Activated naive CD4-positive, alpha-beta T cell treated with anti-CD3 and anti-CD28 coated beads, Interleukin-2, amount 10 ng/mL, durations not matched to agents 7 days and 5 days (primary cell): Measurements from ENCODE around the gene CDK5R2.
A peak's percentile ranks its signal among the peaks of the same experiment; 100 is the strongest.

ENCODE experiments used
- CTCF ChIA-PET: fragments of 350-600 bp; sonication (Branson Sonifier 250); formaldehyde crosslinking; loops from one replicate; lab custom pipeline; 2021; ENCODE audit warnings: antibody characterized with exemption; lab: Charles Lee
- DNase-seq: peaks from one replicate; pipeline ENCODE4 v3.0.0-alpha.2; 2020
- H3K27ac Mint-ChIP-seq: one replicate; pipeline ENCODE4 v1.8.0; 2021; ENCODE audit warnings: mild to moderate bottlenecking, moderate library complexity, mixed read lengths
- H3K27me3 Mint-ChIP-seq: one replicate; pipeline ENCODE4 v1.8.0; 2021; ENCODE audit warnings: mild to moderate bottlenecking, mixed read lengths
- H3K36me3 Mint-ChIP-seq: one replicate; pipeline ENCODE4 v1.8.0; 2021; ENCODE audit warnings: mixed read lengths
- H3K4me1 Mint-ChIP-seq: one replicate; pipeline ENCODE4 v1.8.0; 2021; ENCODE audit warnings: mixed read lengths
- H3K4me3 Mint-ChIP-seq: one replicate; pipeline ENCODE4 v1.8.0; 2021; ENCODE audit warnings: mild to moderate bottlenecking, moderate library complexity, mixed read lengths
- H3K9me3 Mint-ChIP-seq: one replicate; pipeline ENCODE4 v1.8.0; 2021; ENCODE audit warnings: mixed read lengths

The CDK5R2 gene

GRCh38 chr2:218979846-218980734, 20.6 kb downstream of the CDK5R2 start:
- peaks cover 4% of the 10 kb centered on the region for H3K36me3 Mint-ChIP-seq
- peak overlapping the region; percentile 50 for H3K4me3 Mint-ChIP-seq
- DNase-seq = peak; percentile 87
- H3K27me3 Mint-ChIP-seq = peaks cover 92% of the 10 kb centered on the region
- CTCF ChIA-PET = interaction anchor here (0.6 to 1.9 kb wide), 29 partner anchors 10 to 177 kb away, joined by 3 to 13 read pairs (median 4); partner anchors contain the start of genes CDK5R2, CFAP65 and CRYBA2
- H3K9me3 Mint-ChIP-seq = no peaks in the 10 kb centered on the region
- no peak overlapping the region for H3K27ac Mint-ChIP-seq
- peaks cover 26% of the 10 kb centered on the region for H3K4me1 Mint-ChIP-seq

DNA sequence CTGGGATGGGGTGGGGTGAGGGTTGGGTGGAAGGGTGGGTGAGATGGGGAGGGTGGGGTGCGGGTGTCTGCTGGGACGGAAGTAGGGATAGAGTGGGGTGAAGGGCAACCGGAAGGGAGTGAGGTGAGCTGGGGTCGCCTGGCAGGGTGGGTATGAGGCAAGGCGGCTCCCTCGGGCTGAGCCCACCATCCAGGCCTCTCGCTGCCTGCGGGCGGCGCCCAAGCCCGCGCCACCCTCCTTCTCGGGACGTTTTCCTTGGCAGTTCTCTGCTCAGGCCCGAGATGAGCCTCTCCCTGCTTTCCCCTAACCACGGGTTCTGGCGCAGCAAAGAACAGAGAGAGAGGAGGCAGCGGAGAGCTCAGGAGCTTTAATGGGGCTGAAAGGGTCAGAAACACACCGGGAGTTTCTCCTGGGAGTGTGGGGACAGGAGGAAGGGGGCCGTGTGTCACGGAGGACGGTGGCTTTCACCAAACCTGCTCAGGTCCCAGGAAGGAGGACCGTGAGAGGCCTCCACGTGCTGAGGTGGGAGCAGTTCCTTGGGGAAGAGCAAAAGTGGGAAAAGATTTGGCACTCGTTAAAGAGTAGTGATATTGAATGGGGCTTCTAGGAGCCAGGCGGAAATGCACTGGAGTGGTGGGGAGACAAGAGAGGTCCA, 21.4 kb downstream of the CDK5R2 start:
- DNase-seq = no peak
- H3K4me1 Mint-ChIP-seq = peaks cover 28% of the 10 kb centered on the region
- H3K27ac Mint-ChIP-seq = peak overlapping the region; percentile 7
- H3K27me3 Mint-ChIP-seq = peaks cover 94% of the 10 kb centered on the region
- peaks cover 4% of the 10 kb centered on the region for H3K36me3 Mint-ChIP-seq
- CTCF ChIA-PET = interaction anchor here (0.6 to 1.9 kb wide), 24 partner anchors 9 to 173 kb away, joined by 3 to 13 read pairs (median 6); partner anchors contain the start of genes CDK5R2, CFAP65 and CRYBA2
- peak overlapping the region; percentile 28 for H3K4me3 Mint-ChIP-seq
- H3K9me3 Mint-ChIP-seq = no peaks in the 10 kb centered on the region

DNA sequence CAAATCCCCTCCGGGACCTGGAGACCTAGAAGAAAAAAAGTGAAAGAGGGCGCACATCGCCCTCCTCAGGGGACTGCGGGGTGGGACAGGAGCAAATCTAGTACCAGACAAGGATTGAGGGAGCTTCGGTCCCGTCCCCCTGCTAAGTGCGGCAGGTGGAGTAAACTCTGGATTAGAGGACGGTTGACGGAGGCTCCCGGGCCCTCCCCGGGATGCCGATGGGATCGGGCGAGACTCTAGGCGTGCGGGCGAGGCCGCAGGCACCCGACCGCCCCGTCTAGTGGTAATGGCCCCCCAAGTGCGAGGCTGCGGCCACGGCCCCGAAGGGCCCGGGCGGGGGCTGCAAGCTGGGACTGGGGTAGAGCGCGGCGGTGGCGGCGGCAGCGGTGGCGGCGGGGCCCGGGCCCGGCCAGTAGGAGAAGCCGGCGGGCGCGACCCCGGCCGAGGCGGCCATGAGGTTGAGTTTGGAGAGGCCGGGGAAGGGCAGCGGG, 22.0 kb downstream of the CDK5R2 start:
- H3K9me3 Mint-ChIP-seq = no peaks in the 10 kb centered on the region
- H3K27ac Mint-ChIP-seq = no peak overlapping the region
- H3K4me1 Mint-ChIP-seq = peaks cover 29% of the 10 kb centered on the region
- no peak for DNase-seq
- CTCF ChIA-PET = interaction anchor here (0.9 to 1.9 kb wide), 10 partner anchors 8 to 518 kb away, joined by 3 to 13 read pairs (median 4); partner anchors contain the start of gene GMPPA
- H3K27me3 Mint-ChIP-seq = peaks cover 96% of the 10 kb centered on the region
- peaks cover 4% of the 10 kb centered on the region for H3K36me3 Mint-ChIP-seq
- peak overlapping the region; percentile 28 for H3K4me3 Mint-ChIP-seq

DNA sequence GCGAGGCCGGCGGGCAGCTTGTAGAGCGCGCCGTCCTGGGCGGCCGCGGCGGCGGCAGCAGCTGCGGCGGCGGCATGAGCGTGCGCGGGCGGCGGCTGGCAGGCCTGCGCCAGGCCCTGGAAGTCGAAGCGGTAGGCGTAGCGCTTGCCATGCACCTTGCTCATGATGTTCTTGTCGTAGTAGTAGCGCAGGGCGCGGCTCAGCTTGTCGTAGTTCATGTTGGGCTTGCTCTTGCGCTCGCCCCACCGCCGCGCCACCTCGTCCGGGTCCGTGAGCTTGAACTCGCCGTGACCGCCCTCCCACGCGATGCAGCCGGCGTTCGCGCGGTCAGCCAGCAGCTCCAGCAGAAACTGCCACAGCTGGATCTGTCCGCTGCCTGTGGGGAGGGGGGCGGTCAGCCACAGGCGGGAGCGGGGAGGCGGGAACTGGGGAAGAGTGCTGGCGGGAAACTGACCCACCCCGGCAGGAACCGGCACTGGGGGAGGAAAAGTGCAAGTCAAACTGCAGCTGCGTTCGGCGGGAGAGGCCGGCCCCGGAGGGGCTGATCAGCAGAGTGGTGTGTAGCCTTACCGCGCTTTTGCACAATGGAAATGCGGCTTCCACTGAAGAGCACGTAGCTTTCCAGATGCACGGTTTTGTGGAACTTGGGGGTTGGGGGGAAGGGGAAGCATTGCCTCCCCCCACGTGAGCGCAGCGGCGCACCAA, 22.6 kb downstream of the CDK5R2 start:
- DNase-seq = peak; percentile 40
- H3K27me3 Mint-ChIP-seq = peaks cover 96% of the 10 kb centered on the region
- peaks cover 29% of the 10 kb centered on the region for H3K4me1 Mint-ChIP-seq
- H3K27ac Mint-ChIP-seq = no peak overlapping the region
- peaks cover 4% of the 10 kb centered on the region for H3K36me3 Mint-ChIP-seq
- CTCF ChIA-PET = interaction anchor here (0.6 to 1.9 kb wide), 12 partner anchors 8 to 517 kb away, joined by 3 to 6 read pairs (median 4); partner anchors contain the start of gene GMPPA
- no peak overlapping the region for H3K4me3 Mint-ChIP-seq
- no peaks in the 10 kb centered on the region for H3K9me3 Mint-ChIP-seq

DNA sequence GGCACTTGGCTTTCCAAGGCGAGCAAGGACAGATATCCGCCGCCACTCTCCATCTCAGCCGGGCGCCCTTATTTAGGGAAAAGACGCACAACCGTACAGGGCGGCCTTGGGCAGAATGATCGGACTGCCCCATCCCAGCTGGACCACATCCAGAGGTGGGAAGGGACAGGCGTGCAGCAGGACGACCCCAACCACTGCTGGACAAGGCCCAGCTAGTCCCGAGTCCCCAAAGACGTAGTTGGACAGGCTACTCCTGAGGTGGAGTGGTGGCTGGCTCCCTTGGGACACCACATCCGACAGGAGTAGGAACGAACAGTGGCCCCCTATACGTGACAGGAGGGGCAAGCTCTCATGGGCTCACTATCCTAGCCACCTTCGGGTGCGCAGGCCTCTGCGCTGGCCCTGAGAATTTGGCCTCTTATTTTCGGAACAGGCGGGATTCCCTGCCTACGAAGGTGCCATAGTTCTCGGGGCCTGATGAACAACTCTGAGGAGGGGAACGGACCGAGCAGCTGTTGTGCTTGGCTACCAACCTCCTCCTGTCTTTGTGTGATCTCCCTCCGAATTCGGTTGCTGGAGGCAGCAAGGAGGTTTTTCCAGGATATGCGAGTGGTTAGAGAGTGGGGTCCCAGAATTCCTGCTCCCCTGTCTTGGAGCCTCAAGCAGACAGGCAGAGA, 23.3 kb downstream of the CDK5R2 start:
- peaks cover 96% of the 10 kb centered on the region for H3K27me3 Mint-ChIP-seq
- no peak for DNase-seq
- H3K9me3 Mint-ChIP-seq = no peaks in the 10 kb centered on the region
- CTCF ChIA-PET = interaction anchor here (0.6 to 1.9 kb wide), 9 partner anchors 8 to 167 kb away, joined by 3 to 6 read pairs (median 4); no protein-coding TSS in a partner anchor
- H3K4me1 Mint-ChIP-seq = peaks cover 29% of the 10 kb centered on the region
- peaks cover 4% of the 10 kb centered on the region for H3K36me3 Mint-ChIP-seq
- peak overlapping the region; percentile 37 for H3K27ac Mint-ChIP-seq
- H3K4me3 Mint-ChIP-seq = no peak overlapping the region

DNA sequence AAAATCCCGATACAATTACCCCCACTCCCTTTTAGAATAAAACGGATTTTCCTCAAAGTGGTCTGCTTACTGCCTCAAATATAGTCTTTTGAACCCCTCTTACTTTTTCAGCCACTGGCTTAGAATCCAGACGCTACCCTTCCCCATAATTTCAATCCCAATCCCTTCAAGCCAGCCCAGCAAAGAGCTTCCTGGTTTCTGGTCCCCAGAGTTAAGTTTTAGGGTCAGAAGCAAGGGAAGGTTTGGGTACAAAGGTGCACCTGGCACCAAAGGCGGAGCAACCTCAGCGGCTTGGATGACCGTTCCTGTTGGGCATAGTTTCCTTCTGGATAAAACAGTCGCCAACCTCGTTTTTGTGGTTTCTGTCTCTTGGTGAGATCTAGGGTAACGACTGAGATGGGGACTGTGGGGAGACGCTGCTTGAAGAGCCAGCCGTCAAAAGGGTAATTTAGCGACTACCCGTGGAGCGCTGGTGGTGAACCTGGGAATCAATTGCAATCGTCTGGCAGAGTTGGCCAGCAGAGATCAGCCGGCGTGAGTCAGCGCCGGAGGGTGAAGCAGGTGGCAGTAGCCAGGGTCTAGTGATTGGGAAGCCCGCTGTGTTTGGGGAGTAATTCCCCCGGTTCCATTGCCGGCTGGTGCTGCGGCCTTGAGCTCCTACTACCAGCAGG, 23.9 kb downstream of the CDK5R2 start:
- H3K36me3 Mint-ChIP-seq = peaks cover 4% of the 10 kb centered on the region

GRCh38 chr2:218983934-218984238, 24.4 kb downstream of the CDK5R2 start:
- CTCF ChIA-PET = interaction anchor here (0.9 to 1.2 kb wide), 2 partner anchors 11 to 86 kb away, joined by 3 read pairs; no protein-coding TSS in a partner anchor
- no peak for DNase-seq
- Mint-ChIP-seq H3K4me3 (no peak overlapping the region), H3K27me3 (peaks cover 98% of the 10 kb centered on the region), H3K4me1 (peaks cover 29% of the 10 kb centered on the region), H3K9me3 (no peaks in the 10 kb centered on the region), H3K27ac (no peak overlapping the region), H3K36me3 (peaks cover 4% of the 10 kb centered on the region)

More for the DNA sequence above, 23.9 kb downstream of the CDK5R2 start:
- H3K4me3 Mint-ChIP-seq = no peak overlapping the region
- H3K27me3 Mint-ChIP-seq = peaks cover 98% of the 10 kb centered on the region
- CTCF ChIA-PET = interaction anchor here (1.2 kb wide), 1 partner anchor 85 kb away, joined by 3 read pairs; no protein-coding TSS in a partner anchor
- no peaks in the 10 kb centered on the region for H3K9me3 Mint-ChIP-seq
- DNase-seq = no peak
- peaks cover 29% of the 10 kb centered on the region for H3K4me1 Mint-ChIP-seq
- peak overlapping the region; percentile 33 for H3K27ac Mint-ChIP-seq

- no peak for DNase-seq
- peaks cover 98% of the 10 kb centered on the region for H3K27me3 Mint-ChIP-seq
- peaks cover 4% of the 10 kb centered on the region for H3K36me3 Mint-ChIP-seq
- CTCF ChIA-PET = interaction anchor here (0.9 kb wide), 1 partner anchor 10 kb away, joined by 3 read pairs; no protein-coding TSS in a partner anchor
- peak overlapping the region; percentile 52 for H3K27ac Mint-ChIP-seq
- no peaks in the 10 kb centered on the region for H3K9me3 Mint-ChIP-seq
- peaks cover 29% of the 10 kb centered on the region for H3K4me1 Mint-ChIP-seq
- H3K4me3 Mint-ChIP-seq = no peak overlapping the region
Observed at GRCh38 chr2:218984239-218985020, 25.0 kb downstream of the CDK5R2 start.

- peaks cover 4% of the 10 kb centered on the region for H3K36me3 Mint-ChIP-seq
- peaks cover 25% of the 10 kb centered on the region for H3K4me1 Mint-ChIP-seq
- no peak within 1 kb of the TSS for H3K4me3 Mint-ChIP-seq
- CTCF ChIA-PET = no interaction called here
- peak within 1 kb of the TSS; percentile 52 for H3K27ac Mint-ChIP-seq
- no peaks in the 10 kb centered on the region for H3K9me3 Mint-ChIP-seq
- DNase-seq = no peak
- H3K27me3 Mint-ChIP-seq = peaks cover 98% of the 10 kb centered on the region
Observed at GRCh38 chr2:218985021-218985324, 25.5 kb downstream of the CDK5R2 start, which contains the start of gene FEV. Gene FEV (minus strand): TSS chr2:218985184. CDS start chr2:218985075, 109 bp downstream.

DNA sequence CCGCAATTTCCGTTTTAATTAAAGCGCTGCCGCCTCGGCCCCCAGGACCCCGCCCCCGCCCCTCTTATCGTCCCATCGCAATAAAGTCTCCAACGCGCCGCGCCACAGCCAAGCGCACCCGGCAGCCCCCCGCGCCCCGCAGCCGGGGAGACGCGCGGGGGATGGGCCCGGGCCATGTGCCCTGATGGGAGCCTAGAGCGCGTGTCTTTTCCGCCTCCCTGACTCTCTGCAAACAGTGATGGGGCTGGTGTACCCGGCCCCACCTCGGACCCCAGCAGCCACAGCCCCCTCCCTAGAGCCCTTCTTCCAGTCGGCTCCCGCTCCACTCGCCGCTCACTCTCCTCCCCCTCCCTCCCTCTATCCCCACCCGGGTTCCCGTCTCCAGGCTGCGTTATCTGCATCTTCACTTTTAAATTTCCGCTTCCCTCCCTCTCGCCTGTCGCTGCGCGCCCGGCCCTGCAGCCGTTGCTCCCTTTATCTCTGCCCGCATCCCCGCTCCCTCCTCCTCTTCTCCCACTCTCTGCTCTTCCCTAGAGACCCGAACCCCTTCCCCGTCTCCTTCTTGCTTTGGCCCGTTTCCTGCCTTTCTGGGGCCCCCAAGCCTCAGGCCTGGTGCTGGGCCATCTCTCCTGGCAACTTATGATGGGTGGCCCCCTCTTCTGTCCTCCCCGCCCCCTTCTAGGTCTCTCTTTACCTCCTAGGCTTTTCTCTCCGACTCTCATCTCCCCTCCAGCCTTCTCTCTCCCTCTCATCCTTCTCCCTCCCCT, 26.0 kb downstream of the CDK5R2 start:
- Mint-ChIP-seq H3K9me3 (no peaks in the 10 kb centered on the region), H3K27ac (no peak overlapping the region), H3K4me3 (no peak overlapping the region), H3K27me3 (peaks cover 98% of the 10 kb centered on the region), H3K36me3 (peaks cover 4% of the 10 kb centered on the region), H3K4me1 (peaks cover 22% of the 10 kb centered on the region)
- CTCF ChIA-PET = no interaction called here
- DNase-seq = no peak

DNA sequence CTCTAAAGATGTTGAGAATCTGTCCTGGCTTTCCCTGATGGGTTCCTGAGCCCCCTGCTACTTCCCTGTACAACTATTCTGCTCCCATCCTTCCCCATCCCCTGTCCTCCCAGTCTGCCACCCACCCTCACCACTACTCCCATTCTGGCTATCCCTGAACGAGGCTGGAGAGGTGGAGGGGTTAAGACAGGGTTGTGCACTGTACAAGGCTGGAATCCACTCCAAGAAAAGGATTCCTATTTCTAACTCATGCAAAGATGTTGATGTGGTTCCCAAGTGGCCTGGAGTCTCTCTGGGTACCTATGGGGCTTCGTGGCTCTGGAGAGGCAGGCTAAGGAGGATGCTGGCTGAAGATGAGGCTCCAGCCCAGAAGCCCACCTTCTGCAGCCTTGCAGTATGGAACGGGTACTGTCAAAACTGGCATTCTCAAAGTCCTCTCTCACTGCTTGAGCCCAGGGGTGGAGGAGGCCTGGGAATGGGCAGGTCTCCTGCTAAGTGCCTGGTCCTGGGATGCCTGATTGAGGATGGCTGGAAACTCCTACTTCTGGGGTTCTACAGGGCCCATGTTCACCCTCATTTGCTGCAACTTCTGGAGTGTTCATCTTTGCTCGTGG, 26.8 kb downstream of the CDK5R2 start:
- H3K27me3 Mint-ChIP-seq = peaks cover 99% of the 10 kb centered on the region
- H3K4me3 Mint-ChIP-seq = no peak overlapping the region
- H3K27ac Mint-ChIP-seq = no peak overlapping the region
- CTCF ChIA-PET = no interaction called here
- DNase-seq = no peak
- no peaks in the 10 kb centered on the region for H3K9me3 Mint-ChIP-seq
- H3K4me1 Mint-ChIP-seq = peaks cover 17% of the 10 kb centered on the region
- H3K36me3 Mint-ChIP-seq = peaks cover 1% of the 10 kb centered on the region
